Measurements from ENCODE around the gene ZFTA. TPM values are rescaled to one million over a fixed set of nuclear protein-coding genes. Genes with fewer than 3 reads are reported as not detected.
"Not testable (repeated sequence)": the region's sequence is repeated elsewhere in the genome, so short reads cannot be mapped to it uniquely, and the experiment has no call there.

ZFTA gene
- polyA plus RNA-seq, 1 donor from 2014 or later = 82.5 TPM

DNA sequence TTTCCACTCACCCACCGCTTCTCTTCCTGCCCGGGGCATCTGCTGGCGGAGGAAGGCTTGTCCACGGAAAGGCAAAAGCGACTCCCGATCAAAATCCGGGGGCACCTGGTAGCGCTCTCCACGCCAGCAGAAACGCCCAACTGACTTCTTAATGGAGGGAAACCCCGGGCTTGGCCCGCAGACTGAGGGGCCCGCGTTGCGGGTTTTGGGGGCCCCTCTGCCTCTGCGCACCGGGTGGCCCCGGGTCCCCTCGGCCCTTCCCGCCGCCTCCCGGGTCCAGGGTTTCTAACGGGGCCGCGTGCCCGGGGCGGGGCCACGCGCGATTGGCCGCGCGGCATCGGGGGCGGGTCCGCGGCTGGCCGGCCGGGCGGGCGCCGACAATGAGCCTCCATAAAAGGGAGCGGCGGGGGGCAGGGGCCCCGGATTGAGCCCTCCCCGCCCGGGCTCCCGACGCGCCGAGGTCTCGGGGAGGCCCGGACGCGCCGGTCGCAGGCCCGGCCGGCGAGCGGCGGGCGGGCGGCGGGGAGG, 44.5 kb upstream of the ZFTA start, which contains the start of gene SPINDOC:
SPINDOC (plus strand) TSS at position 422 of the 528 bp plus-strand sequence. CDS start 231 bp downstream, outside the sequence.
- Histone ChIP-seq H3K9me2 (ENCODE audit: insufficient read depth, low read length) (no peaks in the 10 kb centered on the region), H4K20me1 (ENCODE audit: insufficient read depth) (no peaks in the 10 kb centered on the region), H3K27ac (ENCODE audit: low read length) (peak within 1 kb of the TSS; percentile 80), H3K79me2 (replicated peaks; ENCODE audit: insufficient read depth, low read length) (peaks cover 43% of the 10 kb centered on the region), H3K36me3 (ENCODE audit: insufficient read depth, low read length) (no peaks in the 10 kb centered on the region), H3F3A (ENCODE audit: insufficient read depth, low read length, poor library complexity, severe bottlenecking) (peaks cover 5% of the 10 kb centered on the region), H3K27me3 (ENCODE audit: insufficient read depth, low read depth, low read length) (no peaks in the 10 kb centered on the region), H3K4me3 (ENCODE audit: low read length) (peak within 1 kb of the TSS; percentile 99), H2AFZ (ENCODE audit: low read depth, low read length) (peak within 1 kb of the TSS; percentile 76), H3K4me2 (ENCODE audit: low read length) (peak within 1 kb of the TSS; percentile 90), H3K9me3 (ENCODE audit: low read length) (no peaks in the 10 kb centered on the region), H3K9ac (ENCODE audit: low read length) (peak within 1 kb of the TSS; percentile 92)
- TF ChIP-seq MXI1 (conservative IDR thresholded peaks at IDR 0.05; ENCODE audit: poor library complexity, severe bottlenecking) (no peak), RAD21 (conservative IDR thresholded peaks at IDR 0.05) (peak; percentile 7), SMC3 (conservative IDR thresholded peaks at IDR 0.05; ENCODE audit: poor library complexity) (peak; percentile 9), POLR2AphosphoS5 (IDR thresholded peaks at IDR 0.05) (no peak)

DNA sequence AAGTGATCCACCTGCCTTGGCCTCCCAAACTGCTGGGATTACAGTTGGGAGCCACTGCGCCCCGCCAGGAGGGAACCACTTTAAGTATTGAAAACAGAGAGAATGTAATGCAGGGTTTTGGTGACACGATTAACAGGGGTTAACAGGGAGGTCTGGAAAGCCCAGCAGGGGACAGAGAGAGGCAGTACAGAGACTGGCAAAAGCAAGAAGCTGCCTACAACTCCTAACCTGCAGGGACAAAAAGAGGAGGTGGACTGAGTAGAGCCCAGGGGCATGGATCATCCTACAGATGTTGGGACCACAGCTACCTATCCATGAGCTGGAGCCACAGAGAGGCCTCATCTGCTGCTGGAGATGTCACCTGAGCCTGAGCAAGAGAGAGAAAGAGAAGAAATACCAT, 42.9 kb upstream of the ZFTA start:
- H3K9me3 ChIP-seq (ENCODE audit: low read length) = no peaks in the 10 kb centered on the region
- no peaks in the 10 kb centered on the region for H3K27me3 ChIP-seq (ENCODE audit: insufficient read depth, low read depth, low read length)
- H3K4me3 ChIP-seq (ENCODE audit: low read length) = no peak overlapping the region
- no peaks in the 10 kb centered on the region for H3K36me3 ChIP-seq (ENCODE audit: insufficient read depth, low read length)
- peaks cover 33% of the 10 kb centered on the region for H3K79me2 ChIP-seq (replicated peaks; ENCODE audit: insufficient read depth, low read length)
- H3K4me2 ChIP-seq (ENCODE audit: low read length) = no peak overlapping the region
- no peak overlapping the region for H2AFZ ChIP-seq (ENCODE audit: low read depth, low read length)
- H3K9me2 ChIP-seq (ENCODE audit: insufficient read depth, low read length) = no peaks in the 10 kb centered on the region
- H3F3A ChIP-seq (ENCODE audit: insufficient read depth, low read length, poor library complexity, severe bottlenecking) = peaks cover 5% of the 10 kb centered on the region
- no peaks in the 10 kb centered on the region for H4K20me1 ChIP-seq (ENCODE audit: insufficient read depth)
- H3K9ac ChIP-seq (ENCODE audit: low read length) = no peak overlapping the region
- TF ChIP-seq RAD21 (conservative IDR thresholded peaks at IDR 0.05) (no peak), EP300 (conservative IDR thresholded peaks at IDR 0.05; ENCODE audit: poor library complexity, severe bottlenecking) (no peak), POLR2AphosphoS5 (IDR thresholded peaks at IDR 0.05) (no peak), EZH2 (IDR thresholded peaks at IDR 0.05; ENCODE audit: borderline replicate concordance, insufficient read depth, low read length, poor library complexity, severe bottlenecking) (no peak), MXI1 (conservative IDR thresholded peaks at IDR 0.05; ENCODE audit: poor library complexity, severe bottlenecking) (no peak), TAF1 (IDR thresholded peaks at IDR 0.05; ENCODE audit: low read depth) (no peak), SMC3 (conservative IDR thresholded peaks at IDR 0.05; ENCODE audit: poor library complexity) (no peak)
- TF ChIP-seq, protein P1, sequence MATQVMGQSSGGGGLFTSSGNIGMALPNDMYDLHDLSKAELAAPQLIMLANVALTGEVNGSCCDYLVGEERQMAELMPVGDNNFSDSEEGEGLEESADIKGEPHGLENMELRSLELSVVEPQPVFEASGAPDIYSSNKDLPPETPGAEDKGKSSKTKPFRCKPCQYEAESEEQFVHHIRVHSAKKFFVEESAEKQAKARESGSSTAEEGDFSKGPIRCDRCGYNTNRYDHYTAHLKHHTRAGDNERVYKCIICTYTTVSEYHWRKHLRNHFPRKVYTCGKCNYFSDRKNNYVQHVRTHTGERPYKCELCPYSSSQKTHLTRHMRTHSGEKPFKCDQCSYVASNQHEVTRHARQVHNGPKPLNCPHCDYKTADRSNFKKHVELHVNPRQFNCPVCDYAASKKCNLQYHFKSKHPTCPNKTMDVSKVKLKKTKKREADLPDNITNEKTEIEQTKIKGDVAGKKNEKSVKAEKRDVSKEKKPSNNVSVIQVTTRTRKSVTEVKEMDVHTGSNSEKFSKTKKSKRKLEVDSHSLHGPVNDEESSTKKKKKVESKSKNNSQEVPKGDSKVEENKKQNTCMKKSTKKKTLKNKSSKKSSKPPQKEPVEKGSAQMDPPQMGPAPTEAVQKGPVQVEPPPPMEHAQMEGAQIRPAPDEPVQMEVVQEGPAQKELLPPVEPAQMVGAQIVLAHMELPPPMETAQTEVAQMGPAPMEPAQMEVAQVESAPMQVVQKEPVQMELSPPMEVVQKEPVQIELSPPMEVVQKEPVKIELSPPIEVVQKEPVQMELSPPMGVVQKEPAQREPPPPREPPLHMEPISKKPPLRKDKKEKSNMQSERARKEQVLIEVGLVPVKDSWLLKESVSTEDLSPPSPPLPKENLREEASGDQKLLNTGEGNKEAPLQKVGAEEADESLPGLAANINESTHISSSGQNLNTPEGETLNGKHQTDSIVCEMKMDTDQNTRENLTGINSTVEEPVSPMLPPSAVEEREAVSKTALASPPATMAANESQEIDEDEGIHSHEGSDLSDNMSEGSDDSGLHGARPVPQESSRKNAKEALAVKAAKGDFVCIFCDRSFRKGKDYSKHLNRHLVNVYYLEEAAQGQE (IDR thresholded peaks at IDR 0.05; ENCODE audit: borderline replicate concordance) = no peak
- TF ChIP-seq, protein P2, sequence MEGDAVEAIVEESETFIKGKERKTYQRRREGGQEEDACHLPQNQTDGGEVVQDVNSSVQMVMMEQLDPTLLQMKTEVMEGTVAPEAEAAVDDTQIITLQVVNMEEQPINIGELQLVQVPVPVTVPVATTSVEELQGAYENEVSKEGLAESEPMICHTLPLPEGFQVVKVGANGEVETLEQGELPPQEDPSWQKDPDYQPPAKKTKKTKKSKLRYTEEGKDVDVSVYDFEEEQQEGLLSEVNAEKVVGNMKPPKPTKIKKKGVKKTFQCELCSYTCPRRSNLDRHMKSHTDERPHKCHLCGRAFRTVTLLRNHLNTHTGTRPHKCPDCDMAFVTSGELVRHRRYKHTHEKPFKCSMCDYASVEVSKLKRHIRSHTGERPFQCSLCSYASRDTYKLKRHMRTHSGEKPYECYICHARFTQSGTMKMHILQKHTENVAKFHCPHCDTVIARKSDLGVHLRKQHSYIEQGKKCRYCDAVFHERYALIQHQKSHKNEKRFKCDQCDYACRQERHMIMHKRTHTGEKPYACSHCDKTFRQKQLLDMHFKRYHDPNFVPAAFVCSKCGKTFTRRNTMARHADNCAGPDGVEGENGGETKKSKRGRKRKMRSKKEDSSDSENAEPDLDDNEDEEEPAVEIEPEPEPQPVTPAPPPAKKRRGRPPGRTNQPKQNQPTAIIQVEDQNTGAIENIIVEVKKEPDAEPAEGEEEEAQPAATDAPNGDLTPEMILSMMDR (IDR thresholded peaks at IDR 0.05; ENCODE audit: poor library complexity, severe bottlenecking) = no peak
- no peak overlapping the region for H3K27ac ChIP-seq (ENCODE audit: low read length)

DNA sequence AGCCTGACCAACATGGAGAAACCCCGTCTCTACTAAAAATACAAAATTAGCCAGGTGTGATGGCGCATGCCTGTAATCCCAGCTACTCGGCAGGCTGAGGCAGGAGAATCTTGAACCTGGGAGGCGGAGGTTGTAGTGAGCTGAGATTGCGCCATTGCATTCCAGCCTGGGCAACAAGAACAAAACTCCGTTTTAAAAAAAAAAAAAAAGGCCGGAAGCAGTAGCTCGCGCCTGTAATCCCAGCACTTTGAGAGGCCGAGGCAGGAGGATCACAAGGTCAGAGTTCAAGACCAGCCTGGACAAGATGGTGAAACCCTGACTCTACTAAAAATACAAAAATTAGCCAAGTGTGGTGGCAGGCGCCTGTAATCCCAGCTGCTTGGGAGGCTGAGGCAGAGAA, 41.8 kb upstream of the ZFTA start:
- not testable (repeated sequence) for H2AFZ ChIP-seq (ENCODE audit: low read depth, low read length)

More for the DNA sequence above, 41.8 kb upstream of the ZFTA start:
- not testable (repeated sequence) for H3K36me3 ChIP-seq (ENCODE audit: insufficient read depth, low read length); H3K27me3 ChIP-seq (ENCODE audit: insufficient read depth, low read depth, low read length); H4K20me1 ChIP-seq (ENCODE audit: insufficient read depth); H3K4me3 ChIP-seq (ENCODE audit: low read length); H3F3A ChIP-seq (ENCODE audit: insufficient read depth, low read length, poor library complexity, severe bottlenecking); H3K4me2 ChIP-seq (ENCODE audit: low read length); H3K9me3 ChIP-seq (ENCODE audit: low read length); H3K9ac ChIP-seq (ENCODE audit: low read length); H3K27ac ChIP-seq (ENCODE audit: low read length); H3K9me2 ChIP-seq (ENCODE audit: insufficient read depth, low read length)
- H3K79me2 ChIP-seq (replicated peaks; ENCODE audit: insufficient read depth, low read length) = peaks cover 22% of the 10 kb centered on the region
